Stimulated activated CD4-positive, alpha-beta T cell treated with anti-CD3 and anti-CD28 coated beads, Interleukin-1b, Interleukin-23, amount 100 ng/mL, for 4 hours (primary cell): ENCODE data around the gene SOBP.

Experiments
- DNase-seq, 2 donors: peaks; one replicate each; pipeline ENCODE4 v3.0.0-alpha.2; 2020; ENCODE audit warnings: low read depth in 2 of 2

The SOBP gene

DNA sequence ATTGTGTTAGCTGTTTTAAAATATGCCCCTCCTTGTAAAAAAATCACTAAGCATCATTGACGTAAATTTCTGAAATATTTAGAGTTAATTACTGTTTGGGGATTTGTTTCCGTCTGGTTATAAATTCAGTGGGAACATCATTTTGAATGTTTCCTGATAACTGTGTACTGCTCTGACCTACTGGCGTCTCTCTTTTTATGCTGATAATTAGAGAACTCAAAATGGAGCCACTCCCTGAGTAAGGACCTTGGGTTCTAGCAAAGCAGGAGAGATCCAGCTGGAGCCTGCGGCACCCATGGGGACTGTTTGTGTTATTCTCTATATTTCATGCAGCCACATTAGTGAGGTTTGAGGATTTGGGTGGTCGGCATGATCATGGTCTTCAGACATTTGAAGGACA lies 124.9 kb downstream of the SOBP start:
- no peak for DNase-seq

GRCh38 chr6:107616775-107617174 lies 126.9 kb downstream of the SOBP start:
- DNase-seq = no peak

- no peak for DNase-seq
Observed at GRCh38 chr6:107617341-107617932, 127.5 kb downstream of the SOBP start.

DNA sequence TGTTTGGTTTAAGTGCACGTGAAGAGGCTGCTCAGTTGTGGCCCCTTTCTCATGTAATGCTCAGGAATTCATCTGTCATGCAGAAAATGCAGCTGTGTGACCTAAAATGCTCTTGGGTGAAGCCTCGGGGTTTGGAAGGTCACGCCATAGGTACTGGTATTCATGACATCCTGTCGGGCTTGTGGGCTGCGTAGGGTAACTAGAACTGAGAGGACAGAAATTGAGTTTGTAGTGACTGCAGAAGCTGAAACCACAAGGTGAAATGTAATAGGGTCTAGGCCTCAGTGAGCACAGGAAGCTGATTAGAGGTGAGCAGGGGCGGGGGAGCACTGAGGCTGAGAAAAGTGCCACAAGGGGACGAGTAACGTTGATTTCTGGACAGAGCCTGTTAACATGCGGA lies 128.8 kb downstream of the SOBP start:
- peak in 1 of 2 donors; percentile 5 for DNase-seq

- no peak for DNase-seq
Observed at GRCh38 chr6:107620732-107621131, 130.8 kb downstream of the SOBP start.

- no peak for DNase-seq
Observed at GRCh38 chr6:107621229-107621937, 131.5 kb downstream of the SOBP start.

GRCh38 chr6:107622269-107622668 lies 132.4 kb downstream of the SOBP start:
- DNase-seq = no peak

DNA sequence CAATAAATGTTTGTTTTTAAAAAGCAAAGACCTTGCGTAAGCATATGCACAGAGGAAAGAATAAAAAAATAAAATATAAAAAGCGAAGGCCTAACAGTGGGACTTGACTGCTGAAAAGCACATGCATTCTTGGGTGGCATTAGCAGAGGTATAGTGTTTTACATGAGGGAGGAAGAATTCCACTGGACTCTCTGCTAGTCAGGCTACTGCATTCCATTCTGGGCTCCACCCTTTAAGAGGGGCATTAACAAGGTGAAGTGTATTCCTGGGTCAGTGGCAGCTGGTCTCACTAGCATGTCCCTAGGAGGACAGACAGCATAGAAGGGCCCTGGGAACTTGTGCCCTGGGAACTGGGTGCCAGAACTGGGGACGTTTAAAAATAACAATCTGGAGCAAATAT lies 134.1 kb downstream of the SOBP start:
- no peak for DNase-seq

DNA sequence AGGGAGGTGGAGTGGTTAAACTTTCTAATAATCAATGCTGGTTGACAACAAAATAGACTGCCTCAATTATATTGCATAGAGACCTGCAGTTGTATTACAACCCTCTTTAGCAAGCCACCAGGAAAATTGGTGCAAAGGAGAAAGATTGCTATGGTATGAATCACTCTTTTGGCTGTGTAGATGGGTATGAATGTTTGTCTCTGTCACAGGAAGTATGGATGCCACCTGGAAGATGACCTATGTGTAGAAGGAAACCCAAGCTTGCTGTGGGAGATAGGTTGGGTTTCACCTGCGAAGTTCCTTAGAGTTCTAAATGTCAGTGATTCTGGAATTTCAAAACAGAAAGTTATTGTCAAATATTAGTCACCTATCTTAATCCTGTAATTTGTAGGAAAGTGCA lies 134.6 kb downstream of the SOBP start:
- DNase-seq = no peak

GRCh38 chr6:107625264-107625663 lies 135.3 kb downstream of the SOBP start:
- DNase-seq = no peak

DNA sequence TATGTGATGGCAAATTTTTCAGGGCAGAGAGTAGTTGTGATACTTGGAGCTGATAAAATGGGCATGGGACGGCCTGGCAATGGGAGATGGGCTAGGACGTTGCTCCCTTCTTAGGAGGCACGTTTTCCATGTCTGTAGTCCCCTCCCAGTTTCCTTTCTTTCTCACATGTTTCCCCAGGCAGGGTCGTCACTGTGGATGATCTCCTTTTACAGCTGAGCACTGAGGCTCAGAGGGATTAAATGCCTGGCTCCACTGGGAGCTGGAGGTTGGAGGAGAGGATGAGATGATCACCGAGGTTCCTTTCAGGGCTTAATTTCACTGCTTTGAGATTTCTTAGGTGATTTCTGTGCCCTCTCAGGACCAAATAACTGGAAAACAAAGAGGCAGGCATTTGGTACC lies 136.7 kb downstream of the SOBP start:
- DNase-seq = no peak

GRCh38 chr6:107627969-107628368 lies 138.1 kb downstream of the SOBP start:
- DNase-seq = no peak

DNA sequence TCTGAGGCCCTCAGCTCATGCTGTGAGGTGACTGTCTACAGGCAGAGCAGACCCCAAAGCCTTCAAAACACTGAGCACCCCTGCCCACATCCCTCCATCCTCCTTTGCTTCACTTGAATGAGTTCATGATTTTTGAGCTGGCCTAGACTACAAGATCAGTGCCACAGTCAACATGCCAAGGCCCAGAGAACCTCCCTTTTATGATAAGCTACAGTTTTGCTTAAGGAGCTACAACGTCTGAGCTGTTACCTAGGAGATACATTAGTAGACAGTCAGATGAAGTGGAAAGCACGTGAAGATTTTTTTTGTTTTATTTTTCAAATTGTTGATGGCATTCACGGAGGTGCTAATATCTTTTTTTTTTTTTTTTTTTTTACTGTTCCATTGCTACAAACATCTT lies 139.0 kb downstream of the SOBP start:
- DNase-seq = no peak

- DNase-seq = no peak
Observed at GRCh38 chr6:107629548-107630129, 139.7 kb downstream of the SOBP start.

GRCh38 chr6:107630348-107630977 lies 140.5 kb downstream of the SOBP start:
- DNase-seq = no peak

DNA sequence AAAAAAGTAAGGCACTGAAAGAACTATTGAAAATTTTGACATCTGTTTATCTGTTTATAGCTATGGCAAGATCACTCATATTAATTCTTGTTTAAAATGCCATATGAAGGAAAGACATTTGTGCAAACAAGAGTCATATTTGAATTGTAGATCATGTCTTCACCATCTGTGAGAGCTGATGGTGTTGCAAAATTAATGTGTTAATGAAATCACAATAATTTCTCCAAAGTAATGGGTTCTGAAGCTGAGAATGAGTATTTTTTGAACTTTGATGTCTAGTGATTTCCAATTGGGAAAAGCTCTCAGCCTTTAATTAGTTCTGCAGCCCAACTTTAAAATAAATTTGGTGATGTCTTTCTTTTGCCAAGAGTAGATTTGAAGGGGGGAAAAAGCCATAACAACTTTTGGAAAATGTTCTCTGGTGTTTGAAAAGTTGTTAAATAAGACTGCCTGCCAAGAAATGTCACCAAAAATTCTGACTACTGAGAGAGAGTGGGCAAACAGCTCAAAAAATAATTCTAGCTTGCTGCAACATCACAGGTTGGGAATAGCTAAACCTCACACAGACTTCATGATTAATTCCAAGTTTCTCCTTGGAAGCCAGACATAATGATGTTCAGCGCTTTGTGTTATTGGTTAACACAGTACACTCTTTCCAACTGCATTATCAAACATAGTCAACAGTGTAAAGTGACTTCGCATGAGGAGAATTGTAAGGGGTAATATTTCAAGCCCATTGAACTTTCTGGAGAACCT lies 142.6 kb downstream of the SOBP start:
- DNase-seq = no peak

DNA sequence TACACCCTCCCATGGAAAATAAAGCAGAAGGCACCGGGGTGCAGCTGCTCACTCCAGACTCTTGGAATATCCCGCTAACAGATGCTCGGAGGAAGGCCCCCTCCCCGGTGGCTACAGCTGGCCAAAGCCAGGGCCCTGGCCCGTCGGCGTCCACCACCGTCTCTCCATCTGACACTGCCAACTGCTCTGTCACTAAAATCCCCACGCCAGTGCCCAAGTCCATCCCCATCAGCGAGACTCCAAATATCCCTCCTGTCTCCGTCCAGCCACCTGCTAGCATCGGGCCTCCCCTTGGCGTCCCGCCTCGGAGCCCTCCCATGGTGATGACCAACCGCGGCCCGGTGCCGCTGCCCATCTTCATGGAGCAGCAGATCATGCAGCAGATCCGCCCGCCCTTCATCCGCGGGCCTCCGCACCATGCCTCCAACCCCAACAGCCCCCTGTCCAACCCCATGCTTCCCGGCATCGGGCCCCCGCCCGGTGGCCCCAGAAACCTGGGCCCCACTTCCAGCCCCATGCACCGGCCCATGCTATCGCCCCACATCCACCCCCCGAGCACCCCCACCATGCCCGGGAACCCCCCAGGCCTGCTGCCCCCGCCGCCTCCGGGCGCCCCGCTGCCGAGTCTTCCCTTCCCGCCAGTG lies 143.9 kb downstream of the SOBP start:
- no peak for DNase-seq

- no peak for DNase-seq
Observed at GRCh38 chr6:107634324-107635056, 144.6 kb downstream of the SOBP start.

- no peak for DNase-seq
Observed at GRCh38 chr6:107635057-107635515, 145.2 kb downstream of the SOBP start.

DNA sequence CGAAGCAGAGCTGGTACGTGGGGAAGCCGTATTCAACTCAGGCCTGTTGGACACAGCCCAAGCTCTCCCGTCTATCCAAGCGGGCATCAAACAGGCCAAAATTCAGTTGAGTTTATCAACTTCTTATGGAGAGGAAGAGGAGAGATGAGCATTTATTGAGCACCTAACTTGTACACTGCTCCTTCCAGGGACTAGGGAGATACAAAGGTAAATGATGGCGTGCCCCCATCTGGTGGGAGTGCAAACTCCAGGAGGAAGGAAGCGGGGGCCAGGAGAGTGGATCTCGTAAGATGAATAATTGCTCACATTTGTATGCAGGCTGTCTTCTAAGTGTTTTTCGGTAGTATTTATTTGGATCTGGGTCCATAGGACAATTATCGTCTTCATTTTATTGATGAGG lies 146.6 kb downstream of the SOBP start:
- no peak for DNase-seq
